Measurements from ENCODE around the gene SUPT6H. TPM values are rescaled to one million over a fixed set of nuclear protein-coding genes. Genes with fewer than 3 reads are reported as not detected.

Gene SUPT6H
- total and polyA plus RNA-seq, 2 experiments from 2014 or later: 32.6 to 50.8 TPM

GRCh38 chr17:28669918-28670317 lies 7.9 kb downstream of the SUPT6H start:
- Histone ChIP-seq H3K4me2 (no peak overlapping the region), H3K79me2 (peaks cover 81% of the 10 kb centered on the region), H3K4me3 (no peak overlapping the region), H2AFZ (no peak overlapping the region), H4K20me1 (ENCODE audit: insufficient read depth, poor library complexity, severe bottlenecking) (peaks cover 53% of the 10 kb centered on the region), H3K36me3 (replicated peaks; ENCODE audit: insufficient read depth, low read depth) (no peaks in the 10 kb centered on the region), H3K9me2 (replicated peaks; ENCODE audit: insufficient read depth) (no peaks in the 10 kb centered on the region), H3K27me3 (no peaks in the 10 kb centered on the region), H3K4me1 (ENCODE audit: insufficient read depth) (no peaks in the 10 kb centered on the region), H3K27ac (no peak overlapping the region), H3K9me3 (ENCODE audit: low read depth) (no peaks in the 10 kb centered on the region)
- WGBS (ENCODE audit: low lambda C conversion rate, missing lambda C conversion rate): 90% methylated on average over 1 of the region's 1 CpG
- TF ChIP-seq EZH2 (IDR thresholded peaks at IDR 0.05; ENCODE audit: borderline replicate concordance): no peak
- no peak for TF ChIP-seq CTCF (IDR thresholded peaks at IDR 0.05; ENCODE audit: poor library complexity)
- TF ChIP-seq EZH2phosphoT487 (IDR thresholded peaks at IDR 0.05; ENCODE audit: low read depth, severe bottlenecking, unreplicated experiment): no peak
- no peak for DNase-seq (ENCODE audit: low spot score)

GRCh38 chr17:28675490-28675889 lies 13.5 kb downstream of the SUPT6H start:
- Histone ChIP-seq H4K20me1 (ENCODE audit: insufficient read depth, poor library complexity, severe bottlenecking) (peaks cover 9% of the 10 kb centered on the region), H3K27ac (no peak overlapping the region), H3K79me2 (peaks cover 26% of the 10 kb centered on the region), H3K9me2 (replicated peaks; ENCODE audit: insufficient read depth) (no peaks in the 10 kb centered on the region), H3K4me2 (no peak overlapping the region), H3K27me3 (no peaks in the 10 kb centered on the region), H3K4me1 (ENCODE audit: insufficient read depth) (no peaks in the 10 kb centered on the region), H2AFZ (no peak overlapping the region), H3K4me3 (no peak overlapping the region), H3K9me3 (ENCODE audit: low read depth) (no peaks in the 10 kb centered on the region), H3K36me3 (replicated peaks; ENCODE audit: insufficient read depth, low read depth) (peaks cover 6% of the 10 kb centered on the region)
- no peak for TF ChIP-seq CTCF (IDR thresholded peaks at IDR 0.05; ENCODE audit: poor library complexity)
- no peak for TF ChIP-seq EZH2phosphoT487 (IDR thresholded peaks at IDR 0.05; ENCODE audit: low read depth, severe bottlenecking, unreplicated experiment)
- TF ChIP-seq EZH2 (IDR thresholded peaks at IDR 0.05; ENCODE audit: borderline replicate concordance): no peak
- DNase-seq (ENCODE audit: low spot score): no peak
- WGBS (ENCODE audit: low lambda C conversion rate, missing lambda C conversion rate): 98% methylated on average over 3 of the region's 3 CpGs

- 89% methylated on average over 7 of the region's 7 CpGs for WGBS (ENCODE audit: low lambda C conversion rate, missing lambda C conversion rate)
Measured at GRCh38 chr17:28675980-28676379, 14.0 kb downstream of the SUPT6H start.

More at GRCh38 chr17:28675980-28676379, 14.0 kb downstream of the SUPT6H start:
- Histone ChIP-seq H3K4me2 (no peak overlapping the region), H3K4me1 (ENCODE audit: insufficient read depth) (no peaks in the 10 kb centered on the region), H3K9me3 (ENCODE audit: low read depth) (no peaks in the 10 kb centered on the region), H3K79me2 (peaks cover 22% of the 10 kb centered on the region), H3K36me3 (replicated peaks; ENCODE audit: insufficient read depth, low read depth) (peaks cover 6% of the 10 kb centered on the region), H4K20me1 (ENCODE audit: insufficient read depth, poor library complexity, severe bottlenecking) (peaks cover 7% of the 10 kb centered on the region), H3K27ac (no peak overlapping the region), H3K27me3 (no peaks in the 10 kb centered on the region), H3K4me3 (no peak overlapping the region), H3K9me2 (replicated peaks; ENCODE audit: insufficient read depth) (no peaks in the 10 kb centered on the region), H2AFZ (no peak overlapping the region)
- TF ChIP-seq EZH2phosphoT487 (IDR thresholded peaks at IDR 0.05; ENCODE audit: low read depth, severe bottlenecking, unreplicated experiment) (no peak), CTCF (IDR thresholded peaks at IDR 0.05; ENCODE audit: poor library complexity) (peak; percentile 47)
- peak; percentile 33 for DNase-seq (ENCODE audit: low spot score)

Measured in hepatocyte (in vitro differentiated cells).